Measurements from ENCODE around the gene NEXMIF. TPM values are rescaled to one million over a fixed set of nuclear protein-coding genes. Genes with fewer than 3 reads are reported as not detected.
"Not testable (repeated sequence)": the region's sequence is repeated elsewhere in the genome, so short reads cannot be mapped to it uniquely, and the experiment has no call there.

The NEXMIF gene
- total RNA-seq, 1 donor from 2014 or later: 0.53 TPM

DNA sequence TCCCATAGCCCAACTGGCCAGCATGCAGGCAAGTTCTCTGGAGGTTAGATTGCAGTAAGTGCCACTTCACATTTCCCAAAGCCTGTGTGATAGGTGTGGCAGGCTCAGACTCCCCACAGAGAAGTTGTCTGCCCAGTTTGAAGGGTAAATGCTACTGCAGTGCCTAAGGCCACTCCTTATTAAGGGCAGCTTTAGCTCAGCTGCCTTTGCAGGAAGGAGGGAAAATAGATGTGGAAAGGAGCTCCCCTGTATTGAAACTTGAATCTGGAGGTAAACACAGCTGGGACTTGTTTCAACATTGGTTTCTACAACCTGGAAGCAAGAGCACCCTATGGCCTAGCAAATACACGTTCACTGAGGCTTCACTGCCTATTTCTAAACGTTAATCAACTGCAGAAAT is 22.4 kb downstream of the NEXMIF start:
- no peak overlapping the region for H3K27ac Mint-ChIP-seq
- DNase-seq (no peak), ATAC-seq (ENCODE audit: low read depth) (no peak)
- intact Hi-C loops (cut with micrococcal nuclease): no loop called here
- TF ChIP-seq, protein P1, sequence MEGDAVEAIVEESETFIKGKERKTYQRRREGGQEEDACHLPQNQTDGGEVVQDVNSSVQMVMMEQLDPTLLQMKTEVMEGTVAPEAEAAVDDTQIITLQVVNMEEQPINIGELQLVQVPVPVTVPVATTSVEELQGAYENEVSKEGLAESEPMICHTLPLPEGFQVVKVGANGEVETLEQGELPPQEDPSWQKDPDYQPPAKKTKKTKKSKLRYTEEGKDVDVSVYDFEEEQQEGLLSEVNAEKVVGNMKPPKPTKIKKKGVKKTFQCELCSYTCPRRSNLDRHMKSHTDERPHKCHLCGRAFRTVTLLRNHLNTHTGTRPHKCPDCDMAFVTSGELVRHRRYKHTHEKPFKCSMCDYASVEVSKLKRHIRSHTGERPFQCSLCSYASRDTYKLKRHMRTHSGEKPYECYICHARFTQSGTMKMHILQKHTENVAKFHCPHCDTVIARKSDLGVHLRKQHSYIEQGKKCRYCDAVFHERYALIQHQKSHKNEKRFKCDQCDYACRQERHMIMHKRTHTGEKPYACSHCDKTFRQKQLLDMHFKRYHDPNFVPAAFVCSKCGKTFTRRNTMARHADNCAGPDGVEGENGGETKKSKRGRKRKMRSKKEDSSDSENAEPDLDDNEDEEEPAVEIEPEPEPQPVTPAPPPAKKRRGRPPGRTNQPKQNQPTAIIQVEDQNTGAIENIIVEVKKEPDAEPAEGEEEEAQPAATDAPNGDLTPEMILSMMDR (IDR thresholded peaks at IDR 0.05): no peak
- no peaks in the 10 kb centered on the region for H3K36me3 Mint-ChIP-seq (ENCODE audit: low read depth)
- CTCF ChIA-PET: no interaction called here
- POLR2A ChIA-PET: no interaction called here
- H3K27me3 Mint-ChIP-seq: no peaks in the 10 kb centered on the region
- no peak overlapping the region for H3K4me3 Mint-ChIP-seq
- H3K4me1 Mint-ChIP-seq: no peaks in the 10 kb centered on the region
- no peaks in the 10 kb centered on the region for H3K9me3 Mint-ChIP-seq

DNA sequence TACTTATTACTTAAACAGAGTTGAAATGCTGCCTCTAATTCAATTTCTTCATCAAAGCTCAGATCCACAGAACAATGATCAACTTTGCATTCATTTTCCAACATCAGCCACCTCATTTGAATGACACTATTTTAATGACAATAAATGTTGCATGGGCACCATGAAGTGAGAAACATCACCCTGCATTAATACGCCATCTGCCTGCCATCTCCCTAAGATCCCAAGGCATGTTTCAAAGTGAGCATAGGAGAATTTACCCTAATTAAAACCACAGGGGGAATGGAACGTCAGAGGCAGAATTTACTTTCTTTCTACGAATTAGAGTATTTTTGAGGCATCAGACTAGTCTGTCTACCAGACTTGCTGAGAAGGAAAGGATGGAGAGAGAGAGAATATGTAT is 32.7 kb downstream of the NEXMIF start:
- DNase-seq: no peak
- TF ChIP-seq, protein P1 (IDR thresholded peaks at IDR 0.05): no peak
- no peak for ATAC-seq (ENCODE audit: low read depth)
- CTCF ChIA-PET: no interaction called here
- no peak overlapping the region for H3K4me3 Mint-ChIP-seq
- H3K4me1 Mint-ChIP-seq: no peaks in the 10 kb centered on the region
- no peaks in the 10 kb centered on the region for H3K36me3 Mint-ChIP-seq (ENCODE audit: low read depth)
- H3K27ac Mint-ChIP-seq: no peak overlapping the region
- no peaks in the 10 kb centered on the region for H3K27me3 Mint-ChIP-seq
- POLR2A ChIA-PET: no interaction called here
- intact Hi-C loops (cut with micrococcal nuclease): no loop called here
- H3K9me3 Mint-ChIP-seq: no peaks in the 10 kb centered on the region

DNA sequence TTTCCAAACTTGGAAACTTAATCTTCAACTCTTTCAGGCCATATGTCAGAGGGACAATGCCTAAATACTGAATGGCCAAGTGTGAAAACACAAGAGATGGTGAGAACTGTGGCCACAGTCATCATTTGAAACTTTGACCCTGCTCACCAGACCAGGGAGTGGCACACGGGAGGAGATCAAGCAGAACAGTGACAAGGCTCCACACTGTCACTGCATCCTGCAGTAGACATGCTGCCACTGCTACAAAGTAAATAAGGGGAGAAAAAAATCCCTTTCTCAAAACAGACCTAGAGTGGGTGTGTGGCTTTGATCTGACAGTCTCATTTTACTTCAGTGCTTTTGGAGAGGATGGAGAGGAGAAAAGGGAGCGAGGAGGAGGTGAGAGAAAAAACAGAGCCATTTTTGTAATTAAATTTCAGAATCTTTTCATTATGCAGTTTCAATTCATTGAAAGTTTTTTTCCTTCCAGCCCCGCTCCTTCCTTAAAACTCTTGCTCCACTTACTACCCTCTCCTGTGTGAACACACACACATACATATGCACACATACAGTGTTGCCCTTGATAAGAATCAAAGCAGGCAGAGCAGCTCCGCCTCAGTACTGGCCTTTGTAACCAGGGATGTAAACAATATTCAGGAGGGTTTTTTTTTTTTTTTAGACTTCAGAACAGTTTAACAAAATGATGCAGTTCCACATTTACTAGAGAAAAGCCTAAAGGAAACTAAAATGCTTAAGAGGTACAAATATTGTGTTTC is 34.4 kb downstream of the NEXMIF start:
- DNase-seq: no peak
- ChIA-PET POLR2A (no interaction called here), CTCF (no interaction called here)
- Mint-ChIP-seq H3K9me3 (no peaks in the 10 kb centered on the region), H3K4me1 (no peaks in the 10 kb centered on the region), H3K36me3 (ENCODE audit: low read depth) (no peaks in the 10 kb centered on the region), H3K4me3 (no peak overlapping the region), H3K27ac (no peak overlapping the region), H3K27me3 (no peaks in the 10 kb centered on the region)
- no peak for ATAC-seq (ENCODE audit: low read depth)
- TF ChIP-seq, protein P1 (IDR thresholded peaks at IDR 0.05): no peak
- intact Hi-C loops (cut with micrococcal nuclease): no loop called here

DNA sequence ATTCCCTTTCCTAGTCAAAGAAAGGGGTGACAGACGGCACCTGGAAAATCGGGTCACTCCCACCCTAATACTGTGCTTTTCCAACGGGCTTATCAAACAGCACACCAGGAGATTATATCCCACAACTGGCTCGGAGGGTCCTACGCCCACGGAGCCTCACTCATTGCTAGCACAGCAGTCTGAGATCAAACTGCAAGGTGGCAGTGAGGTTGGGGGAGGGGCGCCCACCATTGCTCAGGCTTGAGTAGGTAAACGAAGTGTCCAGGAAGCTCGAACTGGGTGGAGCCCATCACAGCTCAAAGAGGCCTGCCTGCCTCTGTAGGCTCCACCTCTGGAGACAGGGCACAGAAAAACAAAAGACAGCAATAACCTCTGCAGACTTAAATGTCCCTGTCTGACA is 42.9 kb downstream of the NEXMIF start:
- not testable (repeated sequence) for H3K4me3 Mint-ChIP-seq; ATAC-seq (ENCODE audit: low read depth)

DNA sequence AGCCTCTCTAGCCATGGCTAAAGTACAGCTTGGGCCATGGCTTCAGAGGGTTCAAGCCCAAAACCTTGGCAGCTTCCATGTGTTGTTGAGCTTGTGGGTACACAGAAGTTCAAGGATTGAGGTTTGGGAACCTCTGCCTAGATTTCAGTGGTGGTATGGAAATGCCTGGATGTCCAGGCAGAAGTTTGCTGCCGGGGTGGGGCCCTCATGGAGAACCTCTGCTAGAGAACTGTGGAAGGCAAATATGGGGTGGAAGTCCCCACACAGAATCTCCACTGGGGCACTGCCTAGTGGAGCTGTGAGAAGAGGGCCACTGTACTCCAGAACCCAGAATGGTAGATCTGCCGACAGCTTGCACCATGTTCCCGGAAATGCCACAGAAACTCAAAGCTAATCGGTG is 59.5 kb downstream of the NEXMIF start:
- no peak for DNase-seq
- Mint-ChIP-seq H3K27me3 (no peaks in the 10 kb centered on the region), H3K27ac (no peak overlapping the region), H3K4me1 (no peaks in the 10 kb centered on the region), H3K36me3 (ENCODE audit: low read depth) (peaks cover 2% of the 10 kb centered on the region), H3K9me3 (peaks cover 16% of the 10 kb centered on the region), H3K4me3 (no peak overlapping the region)
- ATAC-seq (ENCODE audit: low read depth): no peak
- CTCF ChIA-PET: no interaction called here
- intact Hi-C loops (cut with micrococcal nuclease): no loop called here
- TF ChIP-seq, protein P1 (IDR thresholded peaks at IDR 0.05): no peak
- POLR2A ChIA-PET: no interaction called here

More for the DNA sequence above, 42.9 kb downstream of the NEXMIF start:
- H3K36me3 Mint-ChIP-seq (ENCODE audit: low read depth); H3K4me1 Mint-ChIP-seq; POLR2A ChIA-PET; H3K27ac Mint-ChIP-seq; CTCF ChIA-PET; intact Hi-C loops (cut with micrococcal nuclease); H3K27me3 Mint-ChIP-seq; H3K9me3 Mint-ChIP-seq; DNase-seq: not testable (repeated sequence)

DNA sequence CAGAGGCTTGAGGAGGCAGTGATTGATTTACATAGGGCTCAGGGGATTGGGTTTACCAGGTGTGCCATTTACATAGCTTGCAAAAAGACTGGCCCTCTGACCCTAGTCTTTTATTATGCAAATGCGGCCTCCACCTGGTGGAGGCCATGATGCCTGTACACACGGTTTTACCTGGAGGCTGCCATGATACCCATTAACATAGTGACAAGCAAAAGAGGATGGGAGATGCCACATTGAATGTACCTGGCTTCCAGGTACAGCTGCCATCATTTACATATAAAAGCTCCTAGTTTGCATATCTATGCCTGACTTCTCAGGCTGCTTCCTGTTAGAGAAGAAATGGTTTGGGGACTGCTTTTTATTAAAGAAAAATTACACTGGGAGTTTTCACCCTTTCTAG is 72.0 kb downstream of the NEXMIF start:
- H3K27ac Mint-ChIP-seq: no peak overlapping the region
- TF ChIP-seq, protein P1 (IDR thresholded peaks at IDR 0.05): no peak
- peaks cover 30% of the 10 kb centered on the region for H3K9me3 Mint-ChIP-seq
- H3K36me3 Mint-ChIP-seq (ENCODE audit: low read depth): peaks cover 2% of the 10 kb centered on the region
- intact Hi-C loops (cut with micrococcal nuclease): no loop called here
- ATAC-seq (ENCODE audit: low read depth) (no peak), DNase-seq (no peak)
- no peak overlapping the region for H3K4me3 Mint-ChIP-seq
- no peaks in the 10 kb centered on the region for H3K27me3 Mint-ChIP-seq
- ChIA-PET POLR2A (no interaction called here), CTCF (no interaction called here)
- H3K4me1 Mint-ChIP-seq: no peaks in the 10 kb centered on the region
